ENCODE results near the gene FBXL13. TPM values are rescaled to one million over a fixed set of nuclear protein-coding genes. Genes with fewer than 3 reads are reported as not detected.

FBXL13 gene
- total and polyA plus RNA-seq, 2 of the 8 experiments (the other 6 are each of a cell fraction or from before 2014, with no cell fraction given): 1.2 to 2.8 TPM

DNA sequence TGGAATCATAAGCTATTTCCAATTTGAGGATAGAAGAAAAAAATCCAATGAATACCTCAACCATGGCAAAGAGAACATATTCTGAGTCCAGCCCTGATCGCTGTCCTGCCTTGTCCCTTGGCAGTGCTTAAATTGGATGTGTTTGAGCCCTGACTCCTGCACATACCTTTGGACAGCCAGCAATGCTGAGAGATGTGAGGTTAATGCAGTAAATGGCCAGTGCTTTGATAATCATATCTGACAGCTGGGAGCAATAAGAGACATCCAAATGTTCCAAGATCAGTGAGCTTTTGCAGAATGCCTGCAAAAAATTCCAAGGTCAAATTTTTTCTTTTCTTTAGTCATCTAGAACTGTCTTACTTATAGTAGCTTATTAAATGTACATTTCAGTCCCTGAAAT lies 241.9 kb downstream of the FBXL13 start:
- no peak for TF ChIP-seq ATF3 (IDR thresholded peaks at IDR 0.05; ENCODE audit: insufficient read depth, low read depth, low read length)
- no peak for TF ChIP-seq JUND (IDR thresholded peaks at IDR 0.05; ENCODE audit: low read length)
- no peak for TF ChIP-seq FOSL1 (IDR thresholded peaks at IDR 0.05; ENCODE audit: insufficient read depth, low read depth, low read length)
- no peak for TF ChIP-seq JUN (IDR thresholded peaks at IDR 0.05; ENCODE audit: low read depth, low read length)
- Histone ChIP-seq H4K5ac (ENCODE audit: insufficient read length, low read depth, low read length) (no peak overlapping the region), H3K9ac (replicated peaks in 1 of 4; ENCODE audit: extremely low read depth in 1 of 4, low read depth in 3 of 4, low read length in 3 of 4) (no peak overlapping the region), H3K23me2 (ENCODE audit: low read depth, low read length) (no peaks in the 10 kb centered on the region), H4K20me1 (replicated peaks in 1 of 2; ENCODE audit: control insufficient read depth in 1 of 2, insufficient read depth in 2 of 2, low read length in 2 of 2) (no peaks in the 10 kb centered on the region), H4K91ac (replicated peaks; ENCODE audit: insufficient read length, low read length) (no peak overlapping the region), H3K14ac (ENCODE audit: insufficient read length) (no peak overlapping the region), H3K4me3 (ENCODE audit: extremely low read depth in 1 of 4, insufficient read depth in 2 of 4, low read depth in 3 of 4, low read length in 4 of 4) (no peak overlapping the region), H3K79me1 (ENCODE audit: low read depth, low read length) (no peaks in the 10 kb centered on the region), H3K23ac (ENCODE audit: insufficient read length) (no peak overlapping the region), H3K18ac (ENCODE audit: extremely low read depth, low read length) (no peak overlapping the region), H2BK5ac (ENCODE audit: low read depth, low read length) (no peak overlapping the region), H4K8ac (ENCODE audit: extremely low read depth, insufficient read depth, low read length) (no peak overlapping the region), H3K56ac (replicated peaks; ENCODE audit: insufficient read length, low read depth, low read length) (no peak overlapping the region), H3K4ac (replicated peaks; ENCODE audit: insufficient read length, low read depth, low read length) (no peak overlapping the region), H2AK5ac (ENCODE audit: low read depth, low read length) (no peak overlapping the region), H2BK120ac (replicated peaks; ENCODE audit: low read depth, low read length) (no peak overlapping the region), H3K4me2 (ENCODE audit: insufficient read depth in 1 of 2, low read depth in 2 of 2, low read length in 2 of 2) (no peak overlapping the region), H3K27me3 (replicated peaks in 1 of 4; ENCODE audit: control insufficient read depth in 3 of 4, extremely low read depth in 1 of 4, insufficient read depth in 3 of 4, low read length in 3 of 4) (peaks cover 0 to 1% (median 0%) of the 10 kb centered on the region in 4 experiments; a peak in 1 of 7 replicates), H2BK20ac (ENCODE audit: low read length) (no peak overlapping the region), H3K79me2 (ENCODE audit: control insufficient read depth in 1 of 2, insufficient read depth in 2 of 2, low read length in 2 of 2) (no peaks in the 10 kb centered on the region), H2BK12ac (ENCODE audit: low read depth, low read length) (no peak overlapping the region), H3K36me3 (ENCODE audit: control insufficient read depth in 2 of 4, insufficient read depth in 4 of 4, low read length in 3 of 4) (0 out of 8 replicates have a peak, but pooled peaks cover 0 to 3% (median 0%) of the 10 kb centered on the region in 4 experiments), H3K9me3 (ENCODE audit: insufficient read depth in 2 of 2, low read depth in 1 of 2, low read length in 1 of 2) (no peaks in the 10 kb centered on the region), H3K27ac (ENCODE audit: low read depth, low read length) (no peak overlapping the region), H2BK15ac (ENCODE audit: low read length) (no peak overlapping the region), H3K4me1 (replicated peaks in 1 of 4; ENCODE audit: control insufficient read depth in 3 of 4, insufficient read depth in 4 of 4, low read length in 3 of 4) (peaks cover 0 to 5% (median 2%) of the 10 kb centered on the region in 4 experiments; a peak in 2 of 7 replicates), H2AFZ (ENCODE audit: low read length) (no peak overlapping the region)
- ChIA-PET POLR2A (ENCODE audit: partially characterized antibody) (no interaction called here), CTCF (ENCODE audit: partially characterized antibody) (interaction anchor here (1.1 to 1.9 kb wide), 4 partner anchors 10 to 231 kb away, joined by 3 to 5 read pairs (median 5); no protein-coding TSS in a partner anchor)
- no peak for FAIRE-seq
- no peak for DNase-seq (ENCODE audit: low read depth in 1 of 2, low spot score in 2 of 2)
- WGBS, 2 experiments (ENCODE audit: extremely low coverage in 1 of 2, insufficient coverage in 1 of 2, insufficient read length in 1 of 2, insufficient replicate concordance in 2 of 2, low coverage in 1 of 2, low lambda C conversion rate in 2 of 2, missing lambda C conversion rate in 1 of 2): 95% methylated on average over 1 of the region's 1 CpG; no CpG with 5 or more reads in 1 of the 2 experiments

Data from H1 (cell line).